22Rv1 (cell line): Measurements from ENCODE around the gene TMEM259.

Experiments
- CTCF ChIP-seq: fragments of 450-650 bp; IDR thresholded peaks from 2 replicates; pipeline ENCODE4 v1.5.1; 2017; ENCODE audit warnings: mild to moderate bottlenecking
- ZFX ChIP-seq: fragments of 450-650 bp; IDR thresholded peaks from 2 replicates; pipeline ENCODE4 v1.6.1; 2017; ENCODE audit warnings: antibody characterized with exemption, borderline replicate concordance

- TF ChIP-seq CTCF (no peak), ZFX (no peak)
These were observed at the start of gene TMEM259 for GRCh38 chr19:1020868-1021425.
